ENCODE data around the gene IQSEC1. TPM values are rescaled to one million over a fixed set of nuclear protein-coding genes. Genes with fewer than 3 reads are reported as not detected.

IQSEC1 gene
- total RNA-seq (2021; fragmentation: NEBNext Ultra II Directional; extraction: Animal tissue kit (Norgen Biotek cat#: 25700)) (28.2 and 28.8 TPM in 2 replicates), polyA plus RNA-seq (2011; rRNA removed) (6.8 and 12.4 TPM in 2 replicates), polyA minus RNA-seq (2011; rRNA and poly(A)+ RNA removed) (11.0 and 11.7 TPM in 2 replicates)
- polyA plus RNA-seq (2011; cell fraction: cytosol; rRNA removed): 5.7 TPM
- polyA plus RNA-seq (2011; cell fraction: nucleus; rRNA removed): 26.7 TPM
- 16.5 to 22.4 TPM (median 19.3 TPM) in 4 replicates for polyA plus RNA-seq (2012, experiment 1 of 2)
- polyA plus RNA-seq (2012, experiment 2 of 2): 9.5 TPM
- polyA plus RNA-seq (2013, experiment 1 of 2): 16.4 TPM
- polyA plus RNA-seq (2013, experiment 2 of 2): 15.3 TPM
- 14.5 TPM for polyA minus RNA-seq (2011; cell fraction: cytosol; rRNA and poly(A)+ RNA removed)
- 36.0 TPM for polyA minus RNA-seq (2011; cell fraction: nucleus; rRNA and poly(A)+ RNA removed)
- long read RNA-seq, experiment 1, partial matches to known transcripts: 2 of 25 reads
- long read RNA-seq, experiment 1, other reads (novel, unspliced or antisense): 23 of 25 reads
- long read RNA-seq, experiment 2, partial matches to known transcripts: 0 of 3 reads
- long read RNA-seq, experiment 2, other reads (novel, unspliced or antisense): 3 of 3 reads

DNA sequence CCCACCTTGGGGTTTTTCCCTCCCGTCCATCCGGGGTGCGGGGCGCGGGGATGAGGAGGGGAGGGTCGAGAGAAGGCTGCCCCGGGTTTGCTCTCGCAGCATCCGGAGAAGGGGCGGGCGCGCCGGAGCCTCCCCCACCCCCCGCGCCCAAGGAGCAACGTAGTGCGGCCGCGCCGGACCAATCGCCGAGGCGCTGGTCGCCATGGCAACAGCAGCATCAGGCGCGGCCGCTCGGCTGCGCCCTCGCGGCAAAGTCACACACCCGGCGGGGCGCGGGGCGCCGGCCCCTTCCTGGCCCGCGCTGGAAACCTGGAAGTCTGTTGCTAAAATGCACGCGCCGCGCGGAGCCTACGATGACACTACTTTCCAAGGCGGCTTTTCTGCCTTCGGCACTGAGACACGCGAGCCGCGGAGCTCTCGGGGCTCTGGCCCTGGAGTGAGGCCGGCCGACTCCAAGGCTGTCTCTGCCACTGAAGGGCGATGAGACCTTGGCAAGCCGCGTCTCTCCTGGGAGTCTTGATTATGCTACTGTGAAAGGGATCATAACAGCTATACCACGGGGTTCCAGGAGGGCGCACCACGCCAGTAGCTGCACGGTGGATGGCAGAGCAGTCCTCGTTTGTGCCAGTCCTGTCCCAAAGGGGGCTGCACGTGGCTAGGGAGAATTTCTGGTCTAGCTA lies at the start of gene IQSEC1:
TSS of gene IQSEC1 (minus strand) at position 104 of the 680 bp plus-strand sequence. CDS start 415 bp downstream, outside the sequence.
- Histone ChIP-seq H3K23ac (ENCODE audit: insufficient read length) (no peak within 1 kb of the TSS), H3K27ac (ENCODE audit: low read depth, low read length) (no peak within 1 kb of the TSS), H3K9me3 (ENCODE audit: insufficient read depth in 2 of 2, low read depth in 1 of 2, low read length in 1 of 2) (no peaks in the 10 kb centered on the region), H3K79me2 (ENCODE audit: control insufficient read depth in 1 of 2, insufficient read depth in 2 of 2, low read length in 2 of 2) (no peaks in the 10 kb centered on the region), H2BK20ac (ENCODE audit: low read length) (no peak within 1 kb of the TSS), H3K9ac (replicated peaks in 1 of 4; ENCODE audit: extremely low read depth in 1 of 4, low read depth in 3 of 4, low read length in 3 of 4) (no peak within 1 kb of the TSS), H3K18ac (ENCODE audit: extremely low read depth, low read length) (no peak within 1 kb of the TSS; the same call in 1 of the 2 replicates), H2AFZ (ENCODE audit: low read length) (no peak within 1 kb of the TSS), H2BK5ac (ENCODE audit: low read depth, low read length) (no peak within 1 kb of the TSS), H3K14ac (ENCODE audit: insufficient read length) (no peak within 1 kb of the TSS), H2BK15ac (ENCODE audit: low read length) (no peak within 1 kb of the TSS), H4K5ac (ENCODE audit: insufficient read length, low read depth, low read length) (no peak within 1 kb of the TSS), H3K36me3 (ENCODE audit: control insufficient read depth in 2 of 4, insufficient read depth in 4 of 4, low read length in 3 of 4) (no peaks in the 10 kb centered on the region), H2BK12ac (ENCODE audit: low read depth, low read length) (peak within 1 kb of the TSS; percentile 68; the same call in 1 of the 2 replicates), H3K23me2 (ENCODE audit: low read depth, low read length) (peaks cover 5% of the 10 kb centered on the region; the same call in 1 of the 2 replicates), H3K56ac (replicated peaks; ENCODE audit: insufficient read length, low read depth, low read length) (no peak within 1 kb of the TSS), H4K91ac (replicated peaks; ENCODE audit: insufficient read length, low read length) (no peak within 1 kb of the TSS), H3K27me3 (replicated peaks in 1 of 4; ENCODE audit: control insufficient read depth in 3 of 4, extremely low read depth in 1 of 4, insufficient read depth in 3 of 4, low read length in 3 of 4) (peaks cover 6 to 38% (median 26%) of the 10 kb centered on the region in 4 experiments), H4K8ac (ENCODE audit: extremely low read depth, insufficient read depth, low read length) (peak within 1 kb of the TSS; percentile 76), H4K20me1 (replicated peaks in 1 of 2; ENCODE audit: control insufficient read depth in 1 of 2, insufficient read depth in 2 of 2, low read length in 2 of 2) (peaks cover 3 to 5% of the 10 kb centered on the region in 2 experiments), H3K4me1 (replicated peaks in 1 of 4; ENCODE audit: control insufficient read depth in 3 of 4, insufficient read depth in 4 of 4, low read length in 3 of 4) (peaks cover 0 to 13% (median 4%) of the 10 kb centered on the region in 4 experiments; a peak in 5 of 7 replicates), H3K4ac (replicated peaks; ENCODE audit: insufficient read length, low read depth, low read length) (no peak within 1 kb of the TSS), H3K4me2 (ENCODE audit: insufficient read depth in 1 of 2, low read depth in 2 of 2, low read length in 2 of 2) (peak within 1 kb of the TSS; percentile 66 to 71), H2AK5ac (ENCODE audit: low read depth, low read length) (peak within 1 kb of the TSS; percentile 98), H3K79me1 (ENCODE audit: low read depth, low read length) (no peaks in the 10 kb centered on the region), H2BK120ac (replicated peaks; ENCODE audit: low read depth, low read length) (no peak within 1 kb of the TSS), H3K4me3 (ENCODE audit: extremely low read depth in 1 of 4, insufficient read depth in 2 of 4, low read depth in 3 of 4, low read length in 4 of 4) (peak within 1 kb of the TSS; percentile 12 to 54 (median 23))
- DNase-seq (ENCODE audit: low read depth in 1 of 2, low spot score in 2 of 2): peak in 1 of 2 experiments; percentile 87
- no peak for FAIRE-seq
- 37% methylated on average over 26 of the region's 63 CpGs; no CpG with 5 or more reads in 1 of the 2 experiments for WGBS, 2 experiments (ENCODE audit: extremely low coverage in 1 of 2, insufficient coverage in 1 of 2, insufficient read length in 1 of 2, insufficient replicate concordance in 2 of 2, low coverage in 1 of 2, low lambda C conversion rate in 2 of 2, missing lambda C conversion rate in 1 of 2)
- ChIA-PET POLR2A (ENCODE audit: partially characterized antibody) (interaction anchor here (1.0 to 1.2 kb wide), 2 partner anchors 11 to 232 kb away, joined by 3 read pairs; no protein-coding TSS in a partner anchor), CTCF (ENCODE audit: partially characterized antibody) (interaction anchor here (1.2 to 1.4 kb wide), 2 partner anchors 19 to 30 kb away, joined by 3 to 5 read pairs; no protein-coding TSS in a partner anchor)
- TF ChIP-seq SRF (IDR thresholded peaks at IDR 0.05; ENCODE audit: low read depth, low read length): no peak
- peak; percentile 75 for TF ChIP-seq CREB1 (IDR thresholded peaks at IDR 0.05)
- no peak for TF ChIP-seq JUN (IDR thresholded peaks at IDR 0.05; ENCODE audit: low read depth, low read length)
- TF ChIP-seq, protein P1, sequence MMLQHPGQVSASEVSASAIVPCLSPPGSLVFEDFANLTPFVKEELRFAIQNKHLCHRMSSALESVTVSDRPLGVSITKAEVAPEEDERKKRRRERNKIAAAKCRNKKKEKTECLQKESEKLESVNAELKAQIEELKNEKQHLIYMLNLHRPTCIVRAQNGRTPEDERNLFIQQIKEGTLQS (IDR thresholded peaks at IDR 0.05; ENCODE audit: insufficient read depth, low read depth, low read length): no peak
- TF ChIP-seq EGR1 (IDR thresholded peaks at IDR 0.05; ENCODE audit: borderline replicate concordance, low read depth, low read length): no peak
- TF ChIP-seq YY1 (IDR thresholded peaks at IDR 0.05; ENCODE audit: low read depth, low read length): no peak
- TF ChIP-seq CTBP2 (IDR thresholded peaks at IDR 0.05; ENCODE audit: borderline replicate concordance, insufficient read depth, insufficient read length, low read length): no peak
- no peak for TF ChIP-seq SP4 (IDR thresholded peaks at IDR 0.05; ENCODE audit: low read length)
- TF ChIP-seq CBX5 (IDR thresholded peaks at IDR 0.05; ENCODE audit: low read depth, low read length): no peak
- TF ChIP-seq ASH2L (IDR thresholded peaks at IDR 0.05; ENCODE audit: low read length): no peak
